D341Med (cell line): ENCODE results near the gene OR13J1.

ENCODE experiments used
- DNase-seq: peaks from one replicate; pipeline ENCODE4 v3.0.0; 2012; ENCODE audit warnings: low spot score

OR13J1 gene

GRCh38 chr9:35859310-35859989 is 10.8 kb downstream of the OR13J1 start:
- no peak for DNase-seq

- DNase-seq: no peak
These were observed 11.7 kb downstream of the OR13J1 start for GRCh38 chr9:35858458-35858857.

GRCh38 chr9:35856882-35857281 is 13.3 kb downstream of the OR13J1 start:
- DNase-seq: no peak

GRCh38 chr9:35856206-35856605 is 14.0 kb downstream of the OR13J1 start:
- no peak for DNase-seq

- DNase-seq: no peak
These were observed 16.0 kb downstream of the OR13J1 start for GRCh38 chr9:35854091-35854762.

GRCh38 chr9:35852876-35853865 is 17.0 kb downstream of the OR13J1 start:
- no peak for DNase-seq

- DNase-seq: no peak
These were observed 17.9 kb downstream of the OR13J1 start for GRCh38 chr9:35852267-35852815.

GRCh38 chr9:35847792-35848572 is 22.2 kb downstream of the OR13J1 start:
- no peak for DNase-seq

GRCh38 chr9:35845824-35846771 is 24.1 kb downstream of the OR13J1 start:
- no peak for DNase-seq

- DNase-seq: no peak
These were observed 25.5 kb downstream of the OR13J1 start for GRCh38 chr9:35844628-35845270.

- no peak for DNase-seq
These were observed 27.4 kb downstream of the OR13J1 start for GRCh38 chr9:35842795-35843194.

- no peak for DNase-seq
These were observed 28.0 kb downstream of the OR13J1 start for GRCh38 chr9:35842020-35842745.

- DNase-seq: no peak
These were observed 28.6 kb downstream of the OR13J1 start for GRCh38 chr9:35841645-35841900.

- DNase-seq: no peak
These were observed 29.1 kb downstream of the OR13J1 start for GRCh38 chr9:35840881-35841644.

GRCh38 chr9:35839926-35840325 is 30.3 kb downstream of the OR13J1 start:
- DNase-seq: no peak

- DNase-seq: no peak
These were observed 33.6 kb downstream of the OR13J1 start for GRCh38 chr9:35836595-35836994.

- no peak for DNase-seq
These were observed 34.4 kb downstream of the OR13J1 start for GRCh38 chr9:35835766-35836165.

- DNase-seq: peak; percentile 50
These were observed 35.0 kb downstream of the OR13J1 start for GRCh38 chr9:35835216-35835632.
